Measurements from ENCODE around the gene ESRRG.

Gene ESRRG

GRCh38 chr1:216632980-216633379 is 90.2 kb downstream of the ESRRG start:
- no peak for DNase-seq (ENCODE audit: low read depth in 4 of 4, low spot score in 1 of 4)

- no peak for DNase-seq (ENCODE audit: low read depth in 4 of 4, low spot score in 1 of 4)
Observed at GRCh38 chr1:216630532-216630931, 92.7 kb downstream of the ESRRG start.

DNA sequence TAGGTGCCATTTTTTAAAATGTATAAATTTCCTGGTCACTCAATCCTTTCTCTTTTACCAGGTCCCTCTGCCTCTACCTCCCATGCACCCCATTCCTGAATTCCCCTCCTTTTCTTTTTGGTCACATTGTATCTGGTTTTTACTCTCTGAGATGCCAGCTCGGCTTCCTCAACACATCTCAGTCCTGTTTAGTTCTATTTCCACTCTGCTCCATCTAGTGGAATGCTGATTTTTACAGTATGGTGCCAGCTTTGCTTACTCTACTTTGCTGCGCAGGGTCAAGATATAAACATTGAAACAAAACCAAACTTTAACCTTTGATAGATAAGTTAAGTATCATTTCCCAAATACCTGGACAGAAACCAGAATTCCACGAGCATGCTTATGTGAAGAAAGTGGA is 96.0 kb downstream of the ESRRG start:
- DNase-seq (ENCODE audit: low read depth in 4 of 4, low spot score in 1 of 4) = no peak

GRCh38 chr1:216626394-216627067 is 96.7 kb downstream of the ESRRG start:
- no peak for DNase-seq (ENCODE audit: low read depth in 4 of 4, low spot score in 1 of 4)

DNA sequence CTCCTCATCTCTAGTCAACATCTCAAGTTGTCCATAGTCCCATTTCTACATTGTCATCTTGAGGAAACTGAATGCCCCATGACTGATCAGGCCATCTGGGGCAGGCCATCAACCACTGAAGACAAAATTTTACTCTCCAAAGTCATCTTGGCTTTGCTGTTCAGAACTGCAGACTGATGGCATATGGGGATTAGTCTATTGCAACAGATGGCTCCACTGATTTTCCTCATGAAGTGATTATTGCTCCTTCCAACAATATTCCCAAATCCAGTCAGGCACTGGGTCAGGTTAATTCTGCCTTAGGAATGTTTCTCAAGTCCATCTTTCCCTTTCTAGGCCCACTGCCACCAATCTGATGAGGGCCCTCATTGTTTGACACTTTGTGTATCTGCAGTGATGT is 101.7 kb downstream of the ESRRG start:
- DNase-seq (ENCODE audit: low read depth in 4 of 4, low spot score in 1 of 4) = no peak

GRCh38 chr1:216617081-216617875 is 106.0 kb downstream of the ESRRG start:
- DNase-seq (ENCODE audit: low read depth in 4 of 4, low spot score in 1 of 4) = no peak

- DNase-seq (ENCODE audit: low read depth in 4 of 4, low spot score in 1 of 4) = no peak
Observed at GRCh38 chr1:216616425-216616824, 106.8 kb downstream of the ESRRG start.

GRCh38 chr1:216614011-216614934 is 109.0 kb downstream of the ESRRG start:
- no peak for DNase-seq (ENCODE audit: low read depth in 4 of 4, low spot score in 1 of 4)

DNA sequence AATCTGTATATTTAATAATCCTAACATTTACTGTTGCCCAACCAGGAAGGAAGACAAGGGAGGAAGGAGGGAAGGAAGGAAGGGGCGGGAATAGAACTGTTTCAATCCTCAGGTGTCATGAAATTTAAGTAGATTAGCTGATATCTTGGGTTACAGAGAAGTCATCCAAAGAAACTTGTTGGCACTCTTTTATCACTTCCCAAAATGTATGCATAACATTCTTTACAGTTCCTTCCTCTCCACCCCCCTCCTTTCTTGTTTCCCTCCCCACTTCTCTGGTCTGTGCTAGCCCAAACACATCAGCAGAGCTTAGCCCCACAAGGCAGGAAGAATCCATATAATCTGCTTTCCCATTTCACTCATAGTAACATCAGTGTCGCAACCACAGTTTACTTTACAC is 110.9 kb downstream of the ESRRG start:
- DNase-seq (ENCODE audit: low read depth in 4 of 4, low spot score in 1 of 4) = no peak

DNA sequence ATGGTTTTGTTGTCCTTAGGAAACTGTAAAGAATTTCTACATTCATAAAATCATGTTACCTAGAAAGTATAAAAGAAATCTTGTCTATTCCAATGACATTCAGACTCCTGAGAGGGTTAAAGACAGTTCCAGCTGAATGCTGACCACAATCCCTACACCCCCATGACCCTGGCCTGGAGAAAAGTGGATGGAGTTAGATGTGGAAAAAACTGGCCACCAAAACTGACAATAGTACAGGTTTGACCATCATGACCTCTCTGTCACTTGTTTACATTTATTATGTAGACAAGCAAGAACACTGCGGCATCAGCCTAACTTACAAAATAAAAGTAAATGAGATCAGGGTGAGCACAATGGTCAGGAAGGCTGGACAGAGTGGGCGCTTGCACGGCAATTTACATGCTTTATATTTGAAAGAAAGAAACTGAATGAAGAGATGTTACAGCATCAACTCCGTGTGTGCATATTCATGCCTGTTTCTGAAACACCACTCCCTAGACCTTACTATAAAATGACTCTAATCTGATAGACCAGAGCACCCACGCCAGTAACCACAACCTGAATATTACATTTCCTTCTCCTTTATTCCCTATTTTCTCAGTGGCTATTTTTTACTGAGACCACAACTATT is 116.0 kb downstream of the ESRRG start:
- DNase-seq (ENCODE audit: low read depth in 4 of 4, low spot score in 1 of 4) = no peak

DNA sequence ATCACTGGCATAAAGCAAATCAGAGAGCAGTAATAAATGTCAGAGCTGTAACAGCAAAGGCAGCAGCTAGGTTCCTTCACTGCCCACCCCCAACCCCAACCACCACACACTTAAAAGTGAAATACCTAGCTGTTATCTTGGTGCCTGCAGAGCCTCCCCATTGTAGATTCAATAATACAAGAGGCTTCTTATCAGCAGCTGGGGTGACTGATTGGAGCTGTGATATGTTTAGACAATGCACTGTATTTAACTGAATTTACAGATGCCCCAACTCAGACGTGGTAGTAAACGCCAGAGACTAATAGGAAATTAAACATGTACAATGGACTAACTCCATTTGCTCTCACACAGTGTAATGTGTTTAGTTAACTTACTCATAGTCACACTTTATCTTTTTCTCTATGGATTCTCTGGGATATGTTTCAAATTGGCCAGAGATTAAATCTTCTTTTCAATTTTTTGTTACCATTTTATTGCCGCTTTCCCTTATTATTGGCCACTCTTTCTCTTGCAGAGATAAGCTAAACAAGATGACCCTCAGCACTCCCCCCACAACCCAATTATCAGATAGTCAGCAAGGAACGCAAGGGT is 117.1 kb downstream of the ESRRG start:
- no peak for DNase-seq (ENCODE audit: low read depth in 4 of 4, low spot score in 1 of 4)

DNA sequence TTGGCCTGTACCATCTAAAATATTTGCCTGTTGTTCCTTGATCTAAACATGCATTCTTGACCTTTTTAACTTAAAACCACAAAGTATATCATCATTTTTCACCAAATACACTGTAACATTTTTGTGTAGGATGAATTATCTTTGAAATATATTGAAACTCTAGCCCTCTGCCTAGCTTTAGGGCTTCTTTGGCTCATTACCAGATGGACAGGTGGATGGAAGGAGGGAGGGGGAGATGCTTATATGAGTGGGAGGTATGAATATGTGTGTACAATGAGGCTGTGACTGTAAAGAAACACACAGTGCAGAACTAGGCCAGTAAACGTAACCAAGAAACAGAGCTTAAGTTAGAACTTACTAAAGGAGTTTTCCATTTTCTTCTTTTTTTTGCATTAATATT is 118.5 kb downstream of the ESRRG start:
- DNase-seq (ENCODE audit: low read depth in 4 of 4, low spot score in 1 of 4) = no peak

DNA sequence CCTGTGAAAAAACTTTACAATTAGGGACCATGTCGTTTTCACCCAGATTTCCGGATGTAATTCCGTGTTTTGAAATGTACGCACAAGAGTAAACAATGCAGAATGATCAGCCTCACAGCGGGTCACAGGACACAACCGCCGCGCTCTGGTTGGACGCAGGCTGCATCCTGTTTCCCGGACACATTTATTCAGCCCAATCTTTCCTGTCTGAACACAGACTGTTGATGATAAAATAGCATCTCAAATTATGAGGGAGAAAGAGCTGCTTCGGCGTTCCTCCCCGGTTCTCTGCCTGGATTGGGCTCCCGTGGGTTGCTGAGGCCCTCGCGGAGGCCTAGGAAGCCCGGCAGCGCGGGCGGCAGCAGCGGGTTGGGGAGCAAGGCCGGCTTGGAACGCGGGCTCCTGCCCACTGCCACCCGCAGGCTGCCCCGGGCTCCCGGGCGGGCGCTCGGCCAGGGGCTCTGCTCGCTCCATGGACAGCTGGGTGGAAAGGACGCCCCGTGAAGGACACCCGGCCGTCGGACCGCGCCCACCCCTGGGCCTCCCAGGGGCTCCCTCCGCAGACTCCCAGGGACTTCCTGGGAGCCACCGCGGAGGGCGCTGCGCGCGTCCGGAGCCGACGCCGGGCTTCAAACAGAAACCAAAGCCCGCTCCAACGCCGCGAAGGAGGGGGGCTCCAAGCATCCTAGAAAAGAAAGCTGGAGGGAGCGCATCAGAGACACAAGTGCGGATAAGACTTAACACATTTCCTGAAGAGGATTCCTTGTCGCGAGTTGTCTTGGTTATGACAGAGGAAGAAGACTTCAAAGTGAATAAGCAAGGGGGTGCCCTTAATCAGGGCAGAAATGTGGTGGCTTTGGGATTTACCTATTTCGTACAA is 122.3 kb downstream of the ESRRG start:
- DNase-seq (ENCODE audit: low read depth in 4 of 4, low spot score in 1 of 4) = peak in 1 of 4 experiments; percentile 0

DNA sequence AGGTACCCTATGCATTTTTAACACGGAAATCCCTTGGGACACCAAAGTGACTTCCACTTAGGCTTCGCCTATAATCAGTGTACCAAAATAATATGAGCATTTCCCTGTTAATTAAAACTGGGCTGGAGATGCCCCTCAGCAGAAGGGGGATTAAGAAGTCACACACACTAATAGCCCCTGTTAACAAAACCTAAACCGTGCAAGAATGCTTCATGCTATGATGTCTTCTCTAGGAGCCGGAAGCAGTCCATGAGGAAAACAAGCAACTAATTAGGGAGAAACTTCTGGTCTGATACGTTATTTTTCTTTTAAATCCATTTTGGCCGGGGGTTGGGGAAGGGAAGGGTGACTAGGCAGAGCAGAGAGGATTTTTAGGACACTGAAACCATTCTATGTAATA is 123.4 kb downstream of the ESRRG start:
- no peak for DNase-seq (ENCODE audit: low read depth in 4 of 4, low spot score in 1 of 4)

DNA sequence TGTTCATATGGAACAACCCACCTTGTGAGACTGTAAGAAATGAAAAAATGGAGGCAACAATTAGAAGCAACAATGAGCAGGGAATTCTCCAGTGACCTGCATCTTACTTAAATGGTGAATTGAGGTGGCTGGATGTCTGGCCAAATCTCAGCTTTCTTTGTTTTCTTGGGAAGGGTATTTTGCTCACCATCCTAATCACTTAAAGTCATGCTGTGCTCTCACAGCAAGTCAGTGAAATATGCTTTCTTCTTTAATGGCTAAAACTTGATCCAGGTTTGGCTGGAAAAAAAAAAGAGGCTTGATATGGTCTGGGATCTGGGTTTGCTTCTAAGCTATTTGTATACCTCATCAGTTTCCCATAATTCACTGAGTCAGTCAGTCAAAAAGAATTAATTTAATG is 124.8 kb downstream of the ESRRG start:
- DNase-seq (ENCODE audit: low read depth in 4 of 4, low spot score in 1 of 4) = no peak

DNA sequence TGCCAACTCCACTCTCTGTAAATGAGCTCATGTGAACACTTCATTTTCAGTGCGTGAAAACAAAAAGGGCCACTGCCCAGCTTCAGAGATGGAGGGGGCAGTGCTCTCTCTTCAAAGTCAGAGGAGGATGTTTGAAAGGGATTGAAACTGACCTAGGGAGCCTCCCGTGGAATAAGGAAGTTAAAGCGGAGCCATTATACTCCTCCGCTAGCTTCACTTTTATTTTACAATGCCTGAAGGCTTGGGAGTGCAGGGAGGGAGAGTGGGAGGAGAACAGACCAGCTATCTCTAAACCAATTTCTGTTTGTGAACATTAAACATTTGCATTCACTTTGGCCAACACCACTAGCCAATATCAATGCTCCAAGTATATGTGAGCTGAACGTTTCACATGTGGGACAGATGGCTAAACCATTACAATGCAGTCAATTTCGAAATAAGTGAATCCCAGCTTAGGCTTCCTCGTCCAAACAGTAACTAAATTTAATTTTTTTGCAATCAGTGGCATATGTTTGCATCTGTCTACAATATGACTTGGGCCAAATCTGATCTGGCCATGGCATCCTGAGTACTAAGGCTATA is 126.9 kb downstream of the ESRRG start:
- no peak for DNase-seq (ENCODE audit: low read depth in 4 of 4, low spot score in 1 of 4)

- DNase-seq (ENCODE audit: low read depth in 4 of 4, low spot score in 1 of 4) = no peak
Observed at GRCh38 chr1:216587715-216588114, 135.5 kb downstream of the ESRRG start.

DNA sequence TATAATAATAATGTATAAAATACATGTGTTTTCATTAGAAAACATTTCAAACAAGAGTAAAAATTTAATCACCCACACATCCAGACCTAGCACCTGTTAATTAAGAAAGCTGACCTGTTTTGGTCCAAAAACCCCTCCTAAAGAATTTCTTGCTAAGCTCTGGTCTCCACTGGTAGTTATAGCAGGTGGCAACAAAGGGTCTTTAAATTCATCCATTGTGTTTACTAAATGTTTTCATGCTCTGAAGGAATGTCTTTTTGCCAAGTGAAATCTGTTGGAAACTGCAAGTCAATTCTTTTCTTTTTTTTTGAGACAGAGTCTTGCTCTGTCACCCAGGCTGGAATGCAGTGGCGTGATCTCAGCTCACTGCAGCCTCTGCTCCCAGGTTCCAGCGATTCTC is 141.1 kb downstream of the ESRRG start:
- no peak for DNase-seq (ENCODE audit: low read depth in 4 of 4, low spot score in 1 of 4)

DNA sequence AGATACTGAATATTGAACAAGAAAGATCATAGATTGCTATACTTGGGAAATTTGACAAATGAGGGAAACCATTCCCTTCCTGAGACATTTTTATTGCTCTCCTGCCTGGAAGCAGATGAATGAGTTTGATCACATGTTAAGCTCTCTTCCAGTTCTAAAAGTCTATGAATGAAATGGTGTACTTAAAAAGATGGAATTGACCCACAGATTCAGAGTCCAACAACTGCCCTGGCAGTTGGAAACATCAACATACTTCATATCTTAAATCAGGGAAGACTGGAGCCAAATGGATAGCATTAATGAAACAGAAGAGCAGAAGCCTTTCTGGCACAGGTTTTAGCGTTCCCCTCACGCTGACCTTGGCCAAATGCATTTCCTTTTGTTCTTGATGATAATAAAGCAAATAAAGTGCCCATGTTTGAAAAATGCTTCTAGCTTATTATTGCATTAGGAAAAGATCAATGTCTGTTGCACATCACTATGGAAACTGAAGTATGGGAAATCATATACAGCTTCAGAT is 142.6 kb downstream of the ESRRG start:
- no peak for DNase-seq (ENCODE audit: low read depth in 4 of 4, low spot score in 1 of 4)
